Body of pancreas (tissue), 4 donors: Measurements from ENCODE around the gene UBAC2. TPM values are rescaled to one million over a fixed set of nuclear protein-coding genes. Genes with fewer than 3 reads are reported as not detected.
"Not testable (repeated sequence)": the region's sequence is repeated elsewhere in the genome, so short reads cannot be mapped to it uniquely, and the experiment has no call there.

Experiments used
- ATAC-seq: fragments of 150-250 bp; one replicate; pipeline ENCODE4 v1.9.1; 2016
- DNase-seq, 4 donors: peaks; one replicate each; pipeline ENCODE4 v3.0.0-alpha.2; 2019
- H3K27ac ChIP-seq, 4 donors: fragments of 200-600 bp; sonication (generic); 1 replicate in 3 of 4; 2 replicates in 1 of 4; pipeline versions ENCODE4 v1.5.1 to v1.6.1; 2016 to 2019; ENCODE audit warnings: mild to moderate bottlenecking in 1 of 4, mixed read lengths in 1 of 4, moderate library complexity in 1 of 4
- H3K27me3 ChIP-seq, 2 donors: fragments of 200-600 bp; sonication (generic); one replicate each; pipeline ENCODE4 v1.6.0; 2016; ENCODE audit warnings: mild to moderate bottlenecking in 1 of 2
- H3K36me3 ChIP-seq, 2 donors: fragments of 200-600 bp; sonication (generic); replicated peaks in 1 of 2; 2 replicates each; pipeline ENCODE4 v1.5.1; 2016; ENCODE audit warnings: low read depth in 2 of 2; ENCODE audit not compliant: insufficient read depth in 1 of 2
- H3K4me1 ChIP-seq: fragments of 200-600 bp; sonication (generic); one replicate; pipeline ENCODE4 v1.6.0; 2016
- H3K4me3 ChIP-seq, 2 donors: fragments of 200-600 bp; sonication (generic); 1 replicate in 1 of 2; 2 replicates in 1 of 2; pipeline ENCODE4 v1.5.1; 2016 to 2019
- H3K9me3 ChIP-seq, 3 donors: fragments of 200-600 bp; sonication (generic); 1 replicate in 2 of 3; 2 replicates in 1 of 3; pipeline ENCODE4 v1.5.1; 2016
- CTCF ChIP-seq, 7 experiments: fragments of 450-650 bp in 4 of 7; fragments of 200-600 bp in 3 of 7; sonication (generic) in 3 of 7; IDR thresholded peaks; one replicate each; pipeline ENCODE4 v1.5.1; 2016 to 2019; ENCODE audit warnings: antibody characterized with exemption in 7 of 7
- POLR2A ChIP-seq, 3 donors: fragments of 450-650 bp; IDR thresholded peaks; one replicate each; pipeline ENCODE4 v1.6.1; 2016; ENCODE audit warnings: antibody characterized with exemption in 3 of 3, mild to moderate bottlenecking in 2 of 3
- WGBS, 2 donors: methylation state at CpG; one replicate each; pipeline ENCODE4 v1.1.5; 2017; 5-methylcytosine and 5-hydroxymethylcytosine counted together
- intact Hi-C: fragments of 100-400 bp; cut with DNase I; formaldehyde crosslinking; loops from one replicate; pipeline ENCODE4 v1.15.1; 2023
- total RNA-seq, 2 donors: library from RNA; depleted of rRNA; stranded (reverse); fragments of >200 nt; gene quantifications; one replicate each; pipeline ENCODE4 v1.1.0, GENCODE V29; 2016

The UBAC2 gene
- total RNA-seq, 2 donors from 2014 or later: 21.4 to 27.2 TPM

GRCh38 chr13:99404005-99404755, 203.5 kb downstream of the UBAC2 start:
- ATAC-seq (no peak), DNase-seq (no peak)
- TF ChIP-seq CTCF (IDR thresholded peaks at IDR 0.05) (no peak), POLR2A (IDR thresholded peaks at IDR 0.05) (no peak)
- Histone ChIP-seq H3K27me3 (no peaks in the 10 kb centered on the region), H3K9me3 (no peaks in the 10 kb centered on the region), H3K36me3 (no peaks in the 10 kb centered on the region), H3K4me3 (no peak overlapping the region), H3K4me1 (no peaks in the 10 kb centered on the region), H3K27ac (no peak overlapping the region)
- intact Hi-C loops: no loop called here
- WGBS, 2 donors: 62 to 63% methylated on average over 22 to 24 of the region's 24 CpGs

DNA sequence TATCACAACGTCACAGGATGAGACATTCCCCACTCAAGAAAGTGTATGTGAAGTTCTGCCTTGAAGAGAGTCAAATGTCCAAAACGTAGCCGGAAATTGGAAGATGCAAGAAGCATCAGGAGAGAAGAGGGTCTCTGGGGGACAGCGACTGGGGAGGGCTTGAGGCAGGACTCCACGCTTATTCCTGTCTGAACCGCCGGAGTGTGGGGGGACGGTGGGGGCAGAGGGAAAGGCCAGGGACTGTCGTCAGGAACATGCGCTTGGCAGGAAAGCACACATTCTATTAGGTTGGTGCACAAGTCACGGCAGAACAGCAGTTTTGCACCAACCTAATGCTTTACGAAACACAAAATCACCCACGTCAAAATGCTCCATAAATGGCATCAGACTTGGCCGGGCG, 205.3 kb downstream of the UBAC2 start:
- intact Hi-C loops: no loop called here
- no peak overlapping the region for H3K4me3 ChIP-seq
- WGBS, 2 donors: 81 to 86% methylated on average over 15 of the region's 15 CpGs
- no peaks in the 10 kb centered on the region for H3K4me1 ChIP-seq
- no peaks in the 10 kb centered on the region for H3K27me3 ChIP-seq
- no peak for DNase-seq
- ATAC-seq: no peak
- peak overlapping the region in 1 of 4 donors; percentile 39 for H3K27ac ChIP-seq
- no peak for TF ChIP-seq POLR2A (IDR thresholded peaks at IDR 0.05)
- no peaks in the 10 kb centered on the region for H3K9me3 ChIP-seq
- H3K36me3 ChIP-seq: no peaks in the 10 kb centered on the region

- WGBS, 2 donors: 44 to 46% methylated on average over 6 of the region's 6 CpGs
- Histone ChIP-seq H3K9me3 (no peaks in the 10 kb centered on the region), H3K27ac (peak overlapping the region in 1 of 4 donors; percentile 39), H3K4me3 (no peak overlapping the region), H3K4me1 (no peaks in the 10 kb centered on the region), H3K36me3 (no peaks in the 10 kb centered on the region), H3K27me3 (no peaks in the 10 kb centered on the region)
- intact Hi-C loops: no loop called here
- TF ChIP-seq CTCF (IDR thresholded peaks at IDR 0.05): no peak
- TF ChIP-seq POLR2A (IDR thresholded peaks at IDR 0.05): no peak
- peak in 1 of 4 donors; percentile 26 for DNase-seq
- ATAC-seq: no peak
Observed at GRCh38 chr13:99406799-99407201, 206.1 kb downstream of the UBAC2 start.

DNA sequence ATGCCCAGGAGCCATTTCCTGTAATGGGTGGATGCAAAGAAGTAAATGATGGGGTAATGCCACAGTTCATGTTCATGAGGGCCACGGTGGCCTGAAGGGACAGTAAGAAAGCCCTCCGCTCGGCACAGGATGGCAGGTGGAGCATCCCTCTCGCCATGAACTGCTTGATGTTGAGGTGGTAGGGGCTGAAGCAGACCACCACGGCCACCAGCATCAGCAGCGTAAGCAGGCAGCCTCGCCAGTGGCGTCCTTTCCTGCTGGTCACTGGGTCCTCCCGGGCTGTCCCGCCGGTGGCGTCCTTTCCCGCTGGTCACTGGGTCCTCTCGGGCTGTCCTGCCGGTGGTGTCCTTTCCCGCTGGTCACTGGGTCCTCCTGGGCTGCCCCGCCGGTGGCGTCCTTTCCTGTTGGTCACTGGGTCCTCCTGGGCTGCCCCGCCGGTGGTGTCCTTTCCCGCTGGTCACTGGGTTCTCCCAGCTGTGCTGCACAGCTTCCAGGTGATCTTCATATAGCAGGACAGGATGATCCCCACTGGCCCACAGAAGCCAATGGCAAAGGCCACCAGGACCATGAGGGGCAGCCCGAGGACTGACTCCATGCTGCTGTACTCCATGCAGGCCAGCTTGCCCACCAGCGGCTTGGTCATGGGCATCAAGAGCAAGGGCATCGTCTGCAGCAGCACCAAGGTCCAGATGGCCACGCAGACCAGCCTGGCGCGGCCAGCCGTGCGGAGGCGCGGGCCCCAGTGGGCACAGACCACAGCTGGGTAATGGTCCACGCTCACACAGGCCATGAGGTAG, 207.4 kb downstream of the UBAC2 start:
- Histone ChIP-seq H3K9me3 (no peaks in the 10 kb centered on the region), H3K4me1 (no peaks in the 10 kb centered on the region), H3K27ac (no peak overlapping the region), H3K4me3 (no peak overlapping the region), H3K36me3 (no peaks in the 10 kb centered on the region), H3K27me3 (no peaks in the 10 kb centered on the region)
- TF ChIP-seq CTCF (IDR thresholded peaks at IDR 0.05): no peak
- TF ChIP-seq POLR2A (IDR thresholded peaks at IDR 0.05): no peak
- DNase-seq: no peak
- WGBS, 2 donors: 85 to 86% methylated on average over 3 to 33 of the region's 33 CpGs
- no peak for ATAC-seq
- intact Hi-C loops: no loop called here

- no peak for DNase-seq
- no peak for ATAC-seq
- Histone ChIP-seq H3K36me3 (no peaks in the 10 kb centered on the region), H3K27me3 (no peaks in the 10 kb centered on the region), H3K27ac (no peak overlapping the region), H3K4me3 (no peak overlapping the region), H3K4me1 (peaks cover 2% of the 10 kb centered on the region), H3K9me3 (no peaks in the 10 kb centered on the region)
- 98 to 100% methylated on average over 9 to 10 of the region's 10 CpGs for WGBS, 2 donors
- intact Hi-C loops: no loop called here
- TF ChIP-seq CTCF (IDR thresholded peaks at IDR 0.05) (no peak), POLR2A (IDR thresholded peaks at IDR 0.05) (no peak)
Observed at GRCh38 chr13:99408703-99409000, 208.0 kb downstream of the UBAC2 start.

GRCh38 chr13:99409461-99410083, 208.9 kb downstream of the UBAC2 start:
- ATAC-seq, H3K27ac ChIP-seq, H3K27me3 ChIP-seq, H3K4me3 ChIP-seq, H3K4me1 ChIP-seq, H3K9me3 ChIP-seq, H3K36me3 ChIP-seq, intact Hi-C loops, DNase-seq: not testable (repeated sequence)
- 82% methylated on average over 9 to 11 of the region's 11 CpGs for whole genome bisulfite sequencing, 2 donors

- intact Hi-C loops, H3K27ac ChIP-seq, H3K4me1 ChIP-seq, ATAC-seq, H3K9me3 ChIP-seq, H3K27me3 ChIP-seq, H3K36me3 ChIP-seq, DNase-seq, H3K4me3 ChIP-seq: not testable (repeated sequence)
- 79% methylated on average over 13 of the region's 13 CpGs for WGBS, 2 donors
Observed at GRCh38 chr13:99410646-99411475, 210.2 kb downstream of the UBAC2 start.
